NK-92 (cell line): ENCODE measurements around the gene EXOC3L2.

Experiments
- DNase-seq: peaks from one replicate; lab custom pipeline; 2025; ENCODE audit not compliant: unreplicated experiment; lab: John Stamatoyannopoulos, UW

Gene EXOC3L2

GRCh38 chr19:45162608-45163143, 82.5 kb downstream of the EXOC3L2 start:
- no peak for DNase-seq
